HG03571 (cell line): ENCODE results near the gene ADNP2.

Experiments
- ATAC-seq: cut with Tn5 transposase; IDR thresholded peaks from one replicate; pipeline ENCODE4 v1.9.1; 2021; ENCODE audit not compliant: unreplicated experiment

Gene ADNP2, protein sequence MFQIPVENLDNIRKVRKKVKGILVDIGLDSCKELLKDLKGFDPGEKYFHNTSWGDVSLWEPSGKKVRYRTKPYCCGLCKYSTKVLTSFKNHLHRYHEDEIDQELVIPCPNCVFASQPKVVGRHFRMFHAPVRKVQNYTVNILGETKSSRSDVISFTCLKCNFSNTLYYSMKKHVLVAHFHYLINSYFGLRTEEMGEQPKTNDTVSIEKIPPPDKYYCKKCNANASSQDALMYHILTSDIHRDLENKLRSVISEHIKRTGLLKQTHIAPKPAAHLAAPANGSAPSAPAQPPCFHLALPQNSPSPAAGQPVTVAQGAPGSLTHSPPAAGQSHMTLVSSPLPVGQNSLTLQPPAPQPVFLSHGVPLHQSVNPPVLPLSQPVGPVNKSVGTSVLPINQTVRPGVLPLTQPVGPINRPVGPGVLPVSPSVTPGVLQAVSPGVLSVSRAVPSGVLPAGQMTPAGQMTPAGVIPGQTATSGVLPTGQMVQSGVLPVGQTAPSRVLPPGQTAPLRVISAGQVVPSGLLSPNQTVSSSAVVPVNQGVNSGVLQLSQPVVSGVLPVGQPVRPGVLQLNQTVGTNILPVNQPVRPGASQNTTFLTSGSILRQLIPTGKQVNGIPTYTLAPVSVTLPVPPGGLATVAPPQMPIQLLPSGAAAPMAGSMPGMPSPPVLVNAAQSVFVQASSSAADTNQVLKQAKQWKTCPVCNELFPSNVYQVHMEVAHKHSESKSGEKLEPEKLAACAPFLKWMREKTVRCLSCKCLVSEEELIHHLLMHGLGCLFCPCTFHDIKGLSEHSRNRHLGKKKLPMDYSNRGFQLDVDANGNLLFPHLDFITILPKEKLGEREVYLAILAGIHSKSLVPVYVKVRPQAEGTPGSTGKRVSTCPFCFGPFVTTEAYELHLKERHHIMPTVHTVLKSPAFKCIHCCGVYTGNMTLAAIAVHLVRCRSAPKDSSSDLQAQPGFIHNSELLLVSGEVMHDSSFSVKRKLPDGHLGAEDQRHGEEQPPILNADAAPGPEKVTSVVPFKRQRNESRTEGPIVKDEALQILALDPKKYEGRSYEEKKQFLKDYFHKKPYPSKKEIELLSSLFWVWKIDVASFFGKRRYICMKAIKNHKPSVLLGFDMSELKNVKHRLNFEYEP

DNA sequence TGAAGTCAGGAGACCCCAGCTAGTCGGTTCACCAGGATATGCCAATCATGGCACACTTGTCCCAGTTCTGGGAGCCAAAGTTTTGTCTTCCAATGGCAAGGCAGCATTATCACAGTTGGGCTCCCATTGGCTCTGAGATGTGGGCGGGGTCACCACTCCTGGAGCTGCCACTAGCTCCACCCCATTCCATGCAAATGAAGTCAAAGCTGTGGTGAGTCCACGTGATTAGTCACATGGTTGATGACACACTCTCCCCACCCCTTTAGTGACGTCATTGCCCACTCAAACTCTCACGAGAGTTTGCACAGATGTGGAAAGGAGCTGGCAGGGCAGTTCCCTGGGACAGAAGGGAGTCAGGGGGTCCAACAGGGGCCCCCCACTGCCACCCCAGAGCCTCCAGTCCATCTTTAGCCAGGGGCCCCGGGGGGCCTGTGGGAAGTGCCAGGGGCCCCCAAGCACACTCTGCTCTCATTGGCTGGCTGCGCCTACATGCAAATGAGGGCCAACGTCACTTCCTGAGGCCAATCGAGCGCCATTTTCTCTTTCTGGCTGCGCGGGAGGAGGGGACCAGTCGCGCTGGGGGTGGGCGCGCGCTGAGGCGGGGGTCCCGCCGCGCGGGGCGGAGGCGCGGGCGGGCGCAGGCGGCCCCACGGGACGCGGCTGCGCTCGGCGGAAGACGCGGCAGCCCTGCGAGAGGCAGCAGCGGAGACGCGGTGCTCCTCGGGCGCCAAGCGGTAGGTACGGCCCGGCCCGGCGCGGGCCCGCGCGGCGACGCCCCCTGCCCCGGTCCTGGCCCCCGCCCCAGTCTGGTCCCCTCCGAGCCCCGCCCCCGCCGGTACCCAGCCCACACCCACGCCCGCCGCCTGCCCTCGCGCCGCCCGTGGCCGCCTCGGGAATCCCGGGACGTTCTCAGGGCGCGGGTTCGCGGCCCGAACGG is at the start of gene ADNP2:
Gene ADNP2, plus strand, starts transcription at position 524 of the 937 bp plus-strand sequence. CDS start 8,281 bp downstream, outside the sequence.
- ATAC-seq: peak; percentile 63

DNA sequence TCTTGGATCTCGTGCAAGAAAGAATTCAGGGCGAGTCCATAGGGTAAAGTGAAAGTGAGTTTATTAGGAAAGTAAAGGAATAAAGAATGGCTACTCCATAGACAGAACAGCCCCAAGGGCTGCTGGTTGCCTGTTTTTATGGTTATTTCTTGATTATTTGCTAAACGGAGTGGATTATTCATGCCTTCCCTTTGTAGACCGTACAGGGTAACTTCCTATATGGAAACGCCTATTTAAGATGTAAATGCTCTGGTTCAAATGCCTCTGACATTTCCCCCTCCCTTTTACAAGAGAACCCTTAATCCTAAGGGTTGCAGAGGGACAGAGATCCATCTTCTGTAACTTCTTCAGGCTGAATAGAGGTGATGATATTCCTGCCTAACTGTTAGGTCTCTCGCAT is 49.1 kb upstream of the ADNP2 start:
- ATAC-seq: no peak

DNA sequence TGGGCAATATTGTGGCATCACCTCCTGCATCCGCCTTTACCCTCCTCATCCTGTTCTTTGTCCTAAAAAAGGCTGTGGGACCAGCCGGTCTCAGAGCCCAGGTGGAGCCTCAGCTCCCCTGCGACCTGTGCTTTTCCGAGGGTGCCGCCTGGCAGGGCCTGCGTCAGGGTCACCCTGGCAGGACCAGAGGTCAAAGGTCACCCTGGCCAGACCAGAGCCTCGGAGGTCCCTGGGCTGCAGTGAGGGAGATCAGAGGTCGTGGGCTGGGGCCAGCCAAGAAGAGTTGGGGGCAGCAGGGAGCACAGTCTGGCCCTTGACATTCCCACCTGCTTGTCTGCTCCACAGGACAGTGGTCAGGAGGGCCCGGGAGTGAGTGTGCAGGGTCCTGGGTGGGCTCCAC is 43.4 kb upstream of the ADNP2 start:
- no peak for ATAC-seq

DNA sequence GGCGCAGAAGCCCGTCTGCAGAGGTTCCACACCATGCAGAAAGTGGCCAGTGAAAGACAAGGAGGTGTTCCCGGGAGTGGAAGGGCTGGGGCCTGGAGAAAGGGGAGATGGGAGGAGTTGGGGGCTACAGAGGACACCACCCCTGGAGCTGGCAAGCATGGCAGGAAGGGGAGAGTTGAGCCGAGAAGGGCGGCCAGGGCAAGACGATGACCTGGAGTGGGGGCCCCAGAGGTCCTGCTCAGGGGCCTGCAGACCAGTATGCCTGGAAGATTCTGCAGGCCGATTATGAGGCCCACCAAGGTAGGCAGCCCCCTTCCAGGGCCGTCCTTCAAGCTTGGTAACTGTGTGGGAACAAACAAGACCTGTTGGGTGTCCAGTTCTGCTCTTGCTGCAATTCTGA is 41.7 kb upstream of the ADNP2 start:
- no peak for ATAC-seq

DNA sequence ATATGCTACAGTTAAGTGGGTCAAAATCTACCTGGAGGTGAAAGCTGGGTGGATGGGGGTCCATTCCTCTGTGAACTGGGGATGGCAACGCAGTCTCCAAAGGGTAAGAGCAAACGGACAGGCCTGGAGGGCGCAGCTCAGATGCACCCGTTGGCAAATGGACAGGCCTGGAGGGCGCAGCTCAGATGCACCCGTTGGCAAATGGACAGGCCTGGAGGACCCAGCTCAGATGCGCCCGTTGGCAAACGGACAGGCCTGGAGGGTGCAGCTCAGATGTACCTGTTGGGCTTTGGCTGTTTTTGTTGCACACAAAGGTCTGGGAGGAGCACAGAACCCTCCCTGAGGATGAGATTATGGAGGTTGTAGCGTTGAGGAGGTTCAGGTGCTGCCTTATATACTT is 41.2 kb upstream of the ADNP2 start:
- ATAC-seq: no peak

DNA sequence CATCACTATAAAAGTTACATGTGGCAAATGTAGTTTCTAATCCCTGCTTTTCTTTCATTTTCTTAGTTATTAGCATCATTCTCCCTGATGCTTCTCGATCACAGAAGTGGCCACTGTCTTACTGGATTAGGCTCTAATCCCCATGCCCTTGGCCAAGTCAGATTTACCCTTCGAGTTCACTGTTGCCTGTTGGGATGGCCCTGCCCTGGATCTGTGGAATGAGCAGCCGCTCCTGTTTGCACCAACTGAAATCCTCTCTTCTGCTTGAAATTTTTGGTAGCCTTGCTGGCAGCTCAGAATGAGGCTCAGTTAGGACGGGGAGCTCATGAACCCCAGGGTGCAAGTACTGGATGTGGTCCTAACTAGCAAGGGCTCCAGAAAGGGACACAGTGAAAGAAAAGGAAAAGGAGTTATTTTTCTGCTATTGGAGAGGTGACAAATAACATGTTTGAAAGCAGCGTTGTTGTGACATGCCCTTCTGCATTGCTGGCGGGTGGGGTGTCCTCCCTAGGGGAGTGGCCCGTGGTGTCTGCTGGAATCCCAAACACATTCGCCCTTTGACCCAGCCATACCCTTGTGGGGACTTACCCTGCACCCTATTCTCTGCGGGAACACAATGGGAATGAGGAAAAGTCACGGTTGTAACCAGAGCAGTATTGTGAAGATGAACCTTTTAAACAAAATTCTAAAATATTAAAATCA is 40.3 kb upstream of the ADNP2 start:
- no peak for ATAC-seq

DNA sequence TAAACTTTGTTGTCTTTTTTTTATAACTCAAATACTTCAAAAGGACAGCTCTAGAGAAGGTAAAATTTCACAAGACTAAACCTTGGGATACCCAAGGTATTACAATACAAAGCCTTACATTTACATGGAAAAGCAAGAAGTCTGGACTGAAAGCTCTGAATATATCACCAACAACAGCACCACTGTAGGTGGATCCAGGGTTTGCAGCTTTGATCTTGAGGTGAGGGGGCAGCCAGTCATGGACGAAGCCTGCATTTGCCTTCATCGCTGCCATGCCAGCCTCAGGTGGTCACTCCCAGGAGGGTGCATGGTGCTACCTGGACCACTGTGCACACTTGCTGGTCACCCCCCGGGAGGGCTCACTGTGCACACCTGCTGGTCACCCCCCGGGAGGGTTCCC is 38.2 kb upstream of the ADNP2 start:
- ATAC-seq: no peak

DNA sequence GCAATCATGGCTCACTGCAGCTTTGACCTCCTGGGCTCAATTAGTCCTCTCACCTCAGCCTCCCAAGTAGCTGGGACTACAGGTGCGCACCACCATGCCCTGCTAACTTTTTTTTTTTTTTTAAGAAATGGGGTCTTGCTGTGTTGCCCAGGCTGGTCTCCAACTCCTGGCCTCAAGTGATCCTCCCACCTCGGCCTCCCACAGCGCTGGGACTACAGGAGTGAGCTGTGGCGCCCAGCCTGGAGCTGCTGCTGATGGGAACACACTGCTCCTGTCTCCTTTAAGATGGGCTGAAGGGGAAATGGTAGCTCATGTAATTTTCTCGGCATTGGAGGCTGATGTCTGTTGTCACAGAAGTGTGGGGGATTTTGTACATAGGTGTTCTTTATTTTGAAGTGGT is 34.9 kb upstream of the ADNP2 start:
- no peak for ATAC-seq

DNA sequence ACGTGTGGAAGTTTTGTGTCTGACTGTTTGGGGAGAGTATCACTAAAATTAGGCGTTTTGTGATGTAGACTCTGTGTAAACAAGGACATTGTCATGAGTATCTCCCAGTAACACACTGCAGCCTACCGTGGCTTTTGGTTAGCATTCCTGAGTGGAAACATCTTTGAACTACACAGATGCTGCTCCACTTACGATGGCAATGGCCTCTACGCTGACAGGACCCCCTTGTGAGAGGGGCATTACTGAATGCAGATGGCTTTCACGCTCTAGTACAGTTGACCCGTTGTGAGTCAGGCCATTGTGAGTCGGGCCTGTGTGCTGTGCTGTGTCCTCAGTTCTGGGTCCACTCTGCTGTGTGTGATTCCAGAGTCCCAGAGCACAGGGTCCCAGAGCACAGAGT is 34.4 kb upstream of the ADNP2 start:
- no peak for ATAC-seq

DNA sequence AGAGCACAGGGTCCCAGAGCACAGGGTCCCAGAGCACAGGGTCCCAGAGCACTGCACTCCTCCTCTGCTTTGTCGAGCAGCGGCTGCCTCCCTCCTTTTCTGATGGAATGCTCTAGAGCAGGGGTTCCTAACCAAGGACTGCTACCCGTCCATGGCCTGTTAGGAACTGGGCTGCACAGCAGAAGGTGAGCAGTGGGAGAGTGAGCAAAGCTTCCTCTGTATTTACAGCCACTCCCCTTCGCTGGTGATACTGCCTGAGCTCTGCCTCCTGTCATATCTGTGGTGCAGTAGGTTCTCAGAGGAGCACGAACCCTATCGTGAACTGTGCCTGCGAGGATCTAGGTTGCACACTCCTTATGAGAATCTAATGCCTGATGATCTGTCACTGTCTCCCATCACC is 33.1 kb upstream of the ADNP2 start:
- no peak for ATAC-seq

DNA sequence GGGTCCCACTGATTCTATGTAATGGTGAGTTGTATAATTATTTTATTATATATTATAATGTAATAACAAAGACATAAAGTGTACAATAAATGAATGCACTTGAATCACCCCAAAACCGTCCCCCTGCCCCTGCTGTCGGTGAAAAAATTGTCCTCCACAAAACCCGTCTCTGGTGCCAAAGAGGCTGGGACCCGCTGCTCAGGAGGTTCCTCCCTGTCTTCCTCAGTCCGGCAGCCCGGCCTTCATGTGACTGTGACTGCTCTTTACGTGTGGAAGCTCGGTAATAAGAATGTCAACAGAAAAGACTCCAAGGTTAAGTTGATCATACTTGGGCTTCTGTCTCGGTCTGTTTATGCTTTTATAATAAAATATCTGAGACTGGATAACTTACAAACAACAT is 32.7 kb upstream of the ADNP2 start:
- no peak for ATAC-seq

DNA sequence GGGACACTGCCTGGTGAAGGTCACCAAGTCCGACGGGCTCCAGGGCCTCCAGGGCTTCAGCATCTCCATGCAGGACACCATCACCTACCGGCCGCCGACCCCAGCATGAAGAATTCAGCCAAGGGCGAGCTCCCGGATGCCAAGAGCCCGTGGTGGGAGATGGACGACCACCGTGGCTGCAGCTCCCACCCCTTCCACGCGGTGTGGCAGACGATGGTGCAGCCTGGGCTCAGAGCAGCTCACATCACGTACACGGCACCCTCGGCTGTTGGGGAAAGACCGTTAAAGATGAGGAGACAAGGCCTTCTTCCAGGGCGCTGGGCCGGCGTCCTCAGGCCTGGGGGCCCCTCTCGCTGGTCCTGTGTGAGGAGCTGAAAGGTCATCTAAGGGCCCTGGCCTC is 31.2 kb upstream of the ADNP2 start:
- ATAC-seq: no peak

DNA sequence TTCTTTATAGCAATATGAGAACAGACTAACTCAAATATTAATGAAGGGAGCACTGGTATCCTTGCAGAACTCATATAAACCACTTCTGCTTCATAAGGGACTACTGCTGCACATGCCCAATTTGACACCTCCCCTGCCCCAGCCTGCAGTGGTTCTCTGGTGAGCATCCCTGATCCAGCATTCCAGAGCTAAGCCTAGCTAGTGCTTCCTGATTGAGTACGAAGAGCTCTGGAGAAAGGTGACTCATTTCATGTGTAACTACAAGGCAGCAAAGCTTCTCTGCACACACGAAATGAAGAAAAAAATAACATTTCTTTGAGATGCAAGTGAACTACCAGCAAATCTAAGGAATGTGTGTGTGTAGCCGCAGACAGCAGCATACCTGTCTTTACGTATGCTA is 22.8 kb upstream of the ADNP2 start:
- ATAC-seq: no peak

DNA sequence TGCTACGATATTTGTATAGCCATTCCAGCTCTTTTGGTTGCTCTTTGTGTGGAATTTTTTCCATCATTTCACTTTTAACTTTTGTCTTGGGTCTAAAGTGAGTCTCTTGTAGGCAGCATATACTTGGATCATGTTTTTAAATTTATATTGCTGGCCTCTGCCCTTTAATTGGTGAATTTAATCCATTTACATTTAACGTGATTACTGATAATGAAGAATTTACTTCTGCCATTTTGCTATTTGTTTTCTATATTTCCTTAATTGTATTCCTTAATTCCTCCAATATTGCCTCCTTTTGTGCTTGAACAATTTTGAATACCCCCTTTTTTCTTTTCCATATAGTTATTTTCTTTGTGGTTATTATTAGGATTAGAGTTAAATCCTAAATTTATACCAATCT is 21.0 kb upstream of the ADNP2 start:
- ATAC-seq: no peak

DNA sequence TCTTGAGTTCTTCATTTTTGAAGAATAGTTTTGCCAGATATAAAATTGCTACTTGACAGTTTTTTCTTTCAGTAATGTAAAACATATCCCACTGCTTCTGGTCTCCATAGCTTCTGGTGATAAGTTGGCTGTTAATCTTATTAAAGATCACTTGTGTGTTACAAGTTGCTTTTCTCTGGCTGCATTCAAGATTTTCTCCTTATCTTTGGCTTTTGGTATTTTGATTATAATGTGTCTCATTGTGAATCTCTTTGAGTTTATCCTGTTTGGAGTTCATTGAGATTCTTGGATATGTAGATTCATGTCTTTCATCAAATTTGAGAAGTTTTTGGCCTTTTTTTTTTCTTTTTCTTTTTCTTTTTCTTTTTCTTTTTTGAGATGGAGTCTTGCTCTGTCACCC is 20.2 kb upstream of the ADNP2 start:
- no peak for ATAC-seq

DNA sequence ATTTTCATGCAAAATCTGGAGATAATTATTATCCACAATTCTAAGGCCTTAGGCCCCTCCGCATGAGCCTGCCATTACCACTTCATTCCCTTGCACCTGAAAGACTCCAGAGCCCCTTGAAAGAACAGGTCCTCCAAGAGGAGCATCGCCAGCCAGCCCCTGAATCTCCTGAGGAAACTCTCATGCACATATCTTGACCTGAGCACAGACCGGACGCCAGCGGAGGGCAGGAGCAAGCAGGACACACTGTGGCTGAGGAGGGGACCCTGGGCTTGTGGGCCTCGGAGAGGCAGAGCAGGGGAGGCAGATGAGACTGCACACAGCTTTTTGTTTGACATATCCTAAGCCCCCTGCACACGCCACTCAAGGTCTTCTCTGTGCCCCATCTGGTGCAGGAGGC is 13.6 kb upstream of the ADNP2 start:
- ATAC-seq: no peak

DNA sequence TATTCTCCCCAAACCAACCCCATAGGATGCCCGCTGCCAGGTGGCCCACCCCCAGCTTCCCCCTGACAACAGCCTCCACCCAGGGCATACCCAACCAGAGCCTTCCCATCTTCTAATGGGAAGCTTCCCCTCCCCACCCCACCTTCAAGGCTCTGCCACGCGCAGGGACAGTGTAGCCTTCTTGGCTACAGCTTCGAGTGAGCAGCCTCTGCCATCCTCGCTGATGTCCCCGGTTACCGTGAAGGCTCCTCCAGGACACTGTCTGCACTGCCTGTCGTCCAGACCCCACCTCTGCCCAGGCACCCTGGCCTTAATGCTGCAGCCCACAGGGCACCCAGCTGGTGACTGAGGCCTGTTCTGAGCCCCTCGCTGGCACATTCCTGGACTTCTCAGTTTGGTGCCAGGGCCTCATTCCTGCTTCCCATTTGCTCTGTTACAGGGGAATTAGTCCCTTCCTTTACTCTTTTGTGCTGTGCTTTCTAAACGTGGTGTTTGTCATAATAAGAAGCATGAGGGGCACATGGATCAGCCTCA is 13.0 kb upstream of the ADNP2 start:
- no peak for ATAC-seq

DNA sequence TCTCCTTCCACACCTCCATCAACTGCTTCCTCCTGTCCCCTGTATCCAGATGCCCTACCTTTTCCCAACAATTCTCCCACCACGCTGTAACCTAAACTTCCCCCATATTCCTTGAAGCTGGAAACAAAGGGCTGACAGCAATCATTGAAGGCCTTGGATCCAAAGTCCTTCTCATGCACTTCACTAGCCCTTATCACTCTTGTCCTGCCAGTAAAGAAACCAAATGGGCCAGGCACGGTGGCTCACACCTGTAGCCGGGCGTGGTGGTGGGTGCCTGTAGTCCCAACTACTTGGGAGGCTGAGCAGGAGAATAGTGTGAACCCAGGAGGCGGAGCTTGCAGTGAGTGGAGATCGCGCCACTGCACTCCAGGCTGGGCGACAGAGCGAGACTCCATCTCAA is 11.9 kb upstream of the ADNP2 start:
- ATAC-seq: no peak

DNA sequence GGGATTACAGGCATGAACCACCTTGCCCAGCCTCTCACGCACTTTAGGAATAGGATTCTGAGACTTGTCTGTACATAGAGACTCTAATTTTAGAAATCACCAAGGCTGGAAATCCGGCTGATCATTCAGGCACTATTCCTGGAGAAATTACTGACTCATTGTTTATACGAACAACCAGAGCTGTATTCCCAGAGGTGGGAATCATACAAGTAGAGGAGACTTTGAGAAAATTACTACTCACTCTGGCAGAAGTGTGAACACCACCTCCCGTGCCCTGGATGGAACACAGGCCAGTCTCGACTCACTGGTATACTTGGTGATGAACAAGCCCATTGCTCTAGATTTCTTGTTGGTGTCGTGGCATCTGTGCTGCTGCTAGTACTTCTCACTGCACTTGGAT is 5.8 kb upstream of the ADNP2 start:
- no peak for ATAC-seq

DNA sequence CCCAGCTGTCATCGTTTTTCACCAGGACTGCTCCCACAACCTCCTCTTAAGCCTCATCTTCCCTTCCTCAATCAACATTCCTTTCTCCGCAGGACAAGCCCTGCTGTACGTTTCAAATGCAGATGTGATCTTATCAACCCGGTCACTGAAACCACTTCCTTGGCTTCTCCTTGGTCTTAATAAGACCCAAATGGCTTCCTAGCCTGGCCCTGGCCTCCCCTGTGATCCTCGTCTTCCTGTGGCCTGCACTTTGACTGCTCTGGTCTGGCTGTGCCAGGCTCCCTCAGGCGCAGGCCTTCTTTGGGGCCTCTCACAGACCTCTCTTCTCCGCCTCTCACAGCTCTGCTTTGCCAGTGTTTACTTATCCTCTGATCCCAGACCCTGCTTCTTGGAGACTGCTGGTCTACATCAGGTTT is 4.7 kb upstream of the ADNP2 start:
- ATAC-seq: no peak
